CD14-positive monocyte (primary cell): ENCODE data around the gene GPN3. TPM values are rescaled to one million over a fixed set of nuclear protein-coding genes. Genes with fewer than 3 reads are reported as not detected.
"Not testable (repeated sequence)": the region's sequence is repeated elsewhere in the genome, so short reads cannot be mapped to it uniquely, and the experiment has no call there.

Source experiments
- DNase-seq, 3 donors: peaks; one replicate each; pipeline ENCODE4 v3.0.0-alpha.2; 2011 to 2022
- H2AFZ ChIP-seq: 2 replicates; pipeline ENCODE4 v1.6.0; 2012; ENCODE audit warnings: mild to moderate bottlenecking, low read depth, low read length, inconsistent platforms; ENCODE audit not compliant: insufficient read depth, poor library complexity, severe bottlenecking
- H3K27ac ChIP-seq, 2 donors: 1 replicate in 1 of 2; 2 replicates in 1 of 2; pipeline ENCODE4 v1.5.1; 2012 to 2013; ENCODE audit warnings: low read length in 2 of 2, control low read depth in 1 of 2, inconsistent platforms in 1 of 2, low read depth in 1 of 2, mild to moderate bottlenecking in 1 of 2
- H3K27me3 ChIP-seq, 2 donors: one replicate each; pipeline versions ENCODE4 v1.6.0 to v1.6.1; 2011 to 2013; ENCODE audit warnings: low read length in 2 of 2; ENCODE audit not compliant: control insufficient read depth in 2 of 2, insufficient read depth in 2 of 2
- H3K36me3 ChIP-seq, 2 donors: replicated peaks in 1 of 2; 1 replicate in 1 of 2; 2 replicates in 1 of 2; pipeline versions ENCODE4 v1.5.1 to v1.6.1; 2012 to 2013; ENCODE audit warnings: low read length in 2 of 2, control low read depth in 1 of 2, inconsistent platforms in 1 of 2, mild to moderate bottlenecking in 1 of 2; ENCODE audit not compliant: insufficient read depth in 2 of 2, control insufficient read depth in 1 of 2
- H3K4me1 ChIP-seq, 2 donors: 1 replicate in 1 of 2; 2 replicates in 1 of 2; pipeline versions ENCODE4 v1.5.1 to v1.6.1; 2012 to 2013; ENCODE audit warnings: low read length in 2 of 2, control low read depth in 1 of 2, inconsistent platforms in 1 of 2, mild to moderate bottlenecking in 1 of 2, moderate library complexity in 1 of 2; ENCODE audit not compliant: insufficient read depth in 2 of 2, control insufficient read depth in 1 of 2
- H3K4me2 ChIP-seq: replicated peaks from 2 replicates; pipeline ENCODE3; 2012; ENCODE audit warnings: low read length, moderate library complexity, mild to moderate bottlenecking; ENCODE audit not compliant: poor library complexity, severe bottlenecking; ENCODE audit errors: extremely low read depth
- H3K4me3 ChIP-seq, 3 experiments: fragments of 200-600 bp in 1 of 3; sonication (generic) in 1 of 3; replicated peaks in 1 of 3; 1 replicate in 2 of 3; 2 replicates in 1 of 3; pipeline ENCODE4 v1.5.1; 2011 to 2013; ENCODE audit warnings: low read length in 3 of 3, mild to moderate bottlenecking in 3 of 3, control low read depth in 2 of 3, low read depth in 2 of 3, inconsistent platforms in 1 of 3, moderate library complexity in 1 of 3
- H3K79me2 ChIP-seq: 2 replicates; pipeline ENCODE4 v1.6.0; 2012; ENCODE audit warnings: mild to moderate bottlenecking, control low read depth, inconsistent platforms, low read length, moderate library complexity; ENCODE audit not compliant: insufficient read depth
- H3K9ac ChIP-seq: 2 replicates; pipeline ENCODE4 v1.6.0; 2017; ENCODE audit warnings: low read length, mild to moderate bottlenecking; ENCODE audit not compliant: insufficient read depth, poor library complexity, severe bottlenecking
- H3K9me3 ChIP-seq, 2 donors: replicated peaks in 1 of 2; 1 replicate in 1 of 2; 2 replicates in 1 of 2; pipeline versions ENCODE4 v1.5.1 to v1.6.1; 2012 to 2013; ENCODE audit warnings: low read length in 2 of 2, control low read depth in 1 of 2; ENCODE audit not compliant: control insufficient read depth in 1 of 2, insufficient read depth in 1 of 2
- H4K20me1 ChIP-seq: 2 replicates; pipeline ENCODE4 v1.6.0; 2012; ENCODE audit warnings: mild to moderate bottlenecking, low read length, control low read depth, moderate library complexity; ENCODE audit not compliant: insufficient read depth
- H3K27ac Mint-ChIP-seq, 7 donors: one replicate each; pipeline ENCODE4 v1.8.0; 2020; ENCODE audit warnings: mild to moderate bottlenecking in 7 of 7, mixed read lengths in 7 of 7, moderate library complexity in 6 of 7, inconsistent platforms in 2 of 7
- H3K27me3 Mint-ChIP-seq, 3 donors: one replicate each; pipeline ENCODE4 v1.8.0; 2021 to 2022; ENCODE audit warnings: low read depth in 3 of 3, mild to moderate bottlenecking in 3 of 3, mixed read lengths in 3 of 3, moderate library complexity in 3 of 3, inconsistent platforms in 1 of 3
- H3K36me3 Mint-ChIP-seq, 2 donors: one replicate each; pipeline ENCODE4 v1.8.0; 2020; ENCODE audit warnings: mixed read lengths in 2 of 2, inconsistent platforms in 1 of 2, mild to moderate bottlenecking in 1 of 2
- H3K4me1 Mint-ChIP-seq: one replicate; pipeline ENCODE4 v1.8.0; 2020; ENCODE audit warnings: mild to moderate bottlenecking, mixed read lengths
- H3K4me3 Mint-ChIP-seq, 2 donors: one replicate each; pipeline ENCODE4 v1.8.0; 2020; ENCODE audit warnings: mild to moderate bottlenecking in 2 of 2, mixed read lengths in 2 of 2, moderate library complexity in 1 of 2
- H3K9me3 Mint-ChIP-seq, 7 donors: one replicate each; pipeline ENCODE4 v1.8.0; 2020 to 2022; ENCODE audit warnings: mixed read lengths in 7 of 7, mild to moderate bottlenecking in 6 of 7, moderate library complexity in 6 of 7, inconsistent platforms in 2 of 7
- WGBS: methylation state at CpG from one replicate; pipeline ENCODE4 v1.1.5; 2013; ENCODE audit warnings: missing lambda C conversion rate; ENCODE audit not compliant: insufficient coverage; 5-methylcytosine and 5-hydroxymethylcytosine counted together
- intact Hi-C, 2 donors: fragments of 100-400 bp; cut with micrococcal nuclease; formaldehyde crosslinking; loops; one replicate each; pipeline versions ENCODE4 v1.15.0 to v1.15.1; 2023
- polyA plus RNA-seq, 3 donors: library from polyadenylated mRNA; depleted of rRNA in 1 of 3; unstranded in 2 of 3; stranded (reverse) in 1 of 3; fragments of 300-500 nt in 2 of 3; fragments of >200 nt in 1 of 3; fragmentation: Illumina TruSeq in 2 of 3; gene quantifications; 1 replicate in 2 of 3; 2 replicates in 1 of 3; pipeline ENCODE4 v1.2.3, GENCODE V29; 2012 to 2021

Gene GPN3
- polyA plus RNA-seq, 3 donors = 7.3 to 52.4 (median 25.3) TPM

GRCh38 chr12:110417113-110417512 is 50.9 kb downstream of the GPN3 start:
- intact Hi-C loops, H3K9me3 Mint-ChIP-seq, H3K36me3 Mint-ChIP-seq, H4K20me1 ChIP-seq, H3K9me3 ChIP-seq, H3K27me3 ChIP-seq, H3K4me3 Mint-ChIP-seq, H3K9ac ChIP-seq, H3K79me2 ChIP-seq, H3K4me3 ChIP-seq, H3K4me2 ChIP-seq, H3K27me3 Mint-ChIP-seq, H3K36me3 ChIP-seq: not testable (repeated sequence)
- H3K4me1 Mint-ChIP-seq = peaks cover 13% of the 10 kb centered on the region
- WGBS = 25% methylated on average over 2 of the region's 3 CpGs
- Histone ChIP-seq H3K27ac (peak overlapping the region in 1 of 2 donors; percentile 17), H2AFZ (peak overlapping the region; percentile 44), H3K4me1 (peaks cover 13% of the 10 kb centered on the region in 2 donors)
- peak overlapping the region in 5 of 7 donors; percentile 40 to 74 (median 62) for H3K27ac Mint-ChIP-seq
- peak; percentile 25 to 32 (median 29) for DNase-seq

GRCh38 chr12:110410086-110410485 is 58.0 kb downstream of the GPN3 start:
- H4K20me1 ChIP-seq, H3K36me3 ChIP-seq, H3K9me3 ChIP-seq, H3K4me2 ChIP-seq, H3K27ac ChIP-seq, H3K9ac ChIP-seq, H3K27me3 ChIP-seq, H3K4me1 Mint-ChIP-seq, H2AFZ ChIP-seq, H3K9me3 Mint-ChIP-seq, DNase-seq, H3K27ac Mint-ChIP-seq, H3K36me3 Mint-ChIP-seq, H3K4me1 ChIP-seq, H3K4me3 ChIP-seq, H3K27me3 Mint-ChIP-seq, H3K4me3 Mint-ChIP-seq, intact Hi-C loops, H3K79me2 ChIP-seq: not testable (repeated sequence)
- WGBS = 100% methylated on average over 5 of the region's 6 CpGs

- H3K4me2 ChIP-seq, H3K4me3 Mint-ChIP-seq, H3K27ac Mint-ChIP-seq, H3K9me3 Mint-ChIP-seq, H3K27me3 ChIP-seq, DNase-seq, H4K20me1 ChIP-seq, intact Hi-C loops, H3K4me3 ChIP-seq, H3K27me3 Mint-ChIP-seq, H3K9me3 ChIP-seq, H3K9ac ChIP-seq, H3K27ac ChIP-seq: not testable (repeated sequence)
- peaks cover 14% of the 10 kb centered on the region for H3K4me1 Mint-ChIP-seq
- peaks cover 5 to 12% of the 10 kb centered on the region in 2 donors for H3K36me3 Mint-ChIP-seq
- WGBS = 66% methylated on average over 13 of the region's 16 CpGs
- H2AFZ ChIP-seq = peak overlapping the region; percentile 98
- H3K36me3 ChIP-seq = peaks cover 4 to 11% of the 10 kb centered on the region in 2 donors
- H3K79me2 ChIP-seq = peaks cover 33% of the 10 kb centered on the region
- H3K4me1 ChIP-seq = peaks cover 11 to 25% of the 10 kb centered on the region in 2 donors
Observed at GRCh38 chr12:110405126-110405662, 62.9 kb downstream of the GPN3 start.
